Endothelial cell of umbilical vein (primary cell): ENCODE data around the gene LSM5. TPM values are rescaled to one million over a fixed set of nuclear protein-coding genes. Genes with fewer than 3 reads are reported as not detected.
A peak's percentile ranks its signal among the peaks of the same experiment; 100 is the strongest.

Experiments
- BruUV-seq: library from RNA; stranded (reverse); fragments of 400-500 nt; replicated peaks from 2 replicates; lab custom pipeline; 2021; lab: Mats Ljungman, UMichigan
- CTCF ChIA-PET: fragments of 300-600, 350-600 bp; sonication (Branson Sonifier 250); formaldehyde crosslinking; loops from one replicate; lab custom pipeline; 2021; ENCODE audit warnings: antibody characterized with exemption, inconsistent platforms; lab: Charles Lee
- POLR2A ChIA-PET: fragments of 300-600, 350-600 bp; sonication (Branson Sonifier 250); formaldehyde crosslinking; loops from one replicate; lab custom pipeline; 2021; ENCODE audit warnings: antibody characterized with exemption, inconsistent platforms; lab: Charles Lee
- DNase-seq: peaks from one replicate; pipeline ENCODE4 v3.0.0-alpha.2; 2011; ENCODE audit warnings: low read depth, low spot score
- FAIRE-seq: peaks from 2 replicates; lab custom pipeline; 2011; peaks lifted over from hg19 to GRCh38; lab: Jason Lieb, UNC
- H2AFZ ChIP-seq: 2 replicates; pipeline ENCODE4 v1.6.0; 2012; ENCODE audit warnings: low read depth, low read length, control low read depth, inconsistent platforms
- H3K27ac ChIP-seq: 2 replicates; pipeline ENCODE4 v1.5.1; 2011; ENCODE audit warnings: low read depth, mild to moderate bottlenecking, control low read depth, low read length, moderate library complexity; ENCODE audit not compliant: insufficient read depth
- H3K27me3 ChIP-seq, 2 experiments: 2 replicates each; pipeline versions ENCODE4 v1.6.0 to v1.6.1; 2011; ENCODE audit warnings: low read length in 2 of 2, mixed read lengths in 1 of 2; ENCODE audit not compliant: control insufficient read depth in 2 of 2, insufficient read depth in 2 of 2
- H3K36me3 ChIP-seq, 2 experiments: 2 replicates in 1 of 2; 3 replicates in 1 of 2; pipeline ENCODE4 v1.5.1; 2011; ENCODE audit warnings: low read length in 2 of 2, mild to moderate bottlenecking in 1 of 2, moderate library complexity in 1 of 2; ENCODE audit not compliant: control insufficient read depth in 2 of 2, insufficient read depth in 2 of 2; ENCODE audit errors: extremely low read depth in 1 of 2
- H3K4me1 ChIP-seq: 3 replicates; pipeline ENCODE4 v1.5.1; 2011; ENCODE audit warnings: mild to moderate bottlenecking, low read length; ENCODE audit not compliant: control insufficient read depth, insufficient read depth; ENCODE audit errors: extremely low read depth
- H3K4me2 ChIP-seq: 2 replicates; pipeline ENCODE4 v1.6.1; 2011; ENCODE audit warnings: low read length, control low read depth, mixed read lengths; ENCODE audit not compliant: insufficient read depth
- H3K4me3 ChIP-seq, 3 experiments: fragments of 200-600 bp in 1 of 3; sonication (generic), shearing (Covaris generic) in 1 of 3; replicated peaks in 1 of 3; 2 replicates each; pipeline ENCODE4 v1.5.1; 2011 to 2016; ENCODE audit warnings: control low read depth in 3 of 3, low read length in 3 of 3, mild to moderate bottlenecking in 2 of 3, inconsistent platforms in 1 of 3, low read depth in 1 of 3, moderate library complexity in 1 of 3; ENCODE audit not compliant: insufficient read depth in 1 of 3
- H3K79me2 ChIP-seq: 2 replicates; pipeline ENCODE4 v1.6.0; 2012; ENCODE audit warnings: low read length, inconsistent platforms; ENCODE audit not compliant: control insufficient read depth, insufficient read depth
- H3K9ac ChIP-seq: replicated peaks from 2 replicates; pipeline ENCODE3; 2011; ENCODE audit warnings: low read length, control low read depth; ENCODE audit not compliant: insufficient read depth; ENCODE audit errors: extremely low read depth
- H3K9me1 ChIP-seq: replicated peaks from 3 replicates; pipeline ENCODE4 v1.6.0; 2011; ENCODE audit warnings: mild to moderate bottlenecking, low read length; ENCODE audit not compliant: control insufficient read depth, insufficient read depth; ENCODE audit errors: extremely low read depth
- H3K9me3 ChIP-seq: replicated peaks from 2 replicates; pipeline ENCODE4 v1.5.1; 2012; ENCODE audit warnings: low read length, inconsistent platforms; ENCODE audit not compliant: control insufficient read depth, insufficient read depth
- H4K20me1 ChIP-seq: replicated peaks from 2 replicates; pipeline ENCODE3; 2011; ENCODE audit warnings: mild to moderate bottlenecking, low read length; ENCODE audit not compliant: control insufficient read depth, insufficient read depth; ENCODE audit errors: extremely low read depth
- EZH2 ChIP-seq: IDR thresholded peaks from 2 replicates; pipeline ENCODE4 v1.6.1; 2012; ENCODE audit warnings: borderline replicate concordance, low read depth, mild to moderate bottlenecking, moderate library complexity, low read length, inconsistent platforms; ENCODE audit not compliant: severe bottlenecking
- FOS ChIP-seq: IDR thresholded peaks from 2 replicates; pipeline ENCODE4 v1.6.1; 2011; ENCODE audit warnings: mild to moderate bottlenecking, low read length, moderate library complexity, borderline replicate concordance; ENCODE audit not compliant: insufficient read depth
- GATA2 ChIP-seq: IDR thresholded peaks from 2 replicates; pipeline ENCODE4 v1.7.0; 2011; ENCODE audit warnings: low read depth, mild to moderate bottlenecking, moderate library complexity, mixed read lengths, low read length; ENCODE audit not compliant: insufficient read length, insufficient read depth
- JUN ChIP-seq: IDR thresholded peaks from 2 replicates; pipeline ENCODE4 v1.6.1; 2011; ENCODE audit warnings: borderline replicate concordance, low read depth; ENCODE audit not compliant: insufficient read length, insufficient read depth
- MYC ChIP-seq: IDR thresholded peaks from one replicate; pipeline ENCODE4 v1.6.1; 2011; ENCODE audit warnings: mild to moderate bottlenecking, low read depth, low read length
- POLR2A ChIP-seq: IDR thresholded peaks from 2 replicates; pipeline ENCODE4 v1.6.1; 2012; ENCODE audit warnings: low read depth, mild to moderate bottlenecking, control low read depth, low read length
- POLR2AphosphoS5 ChIP-seq: IDR thresholded peaks from 2 replicates; pipeline ENCODE4 v1.6.1; 2012; ENCODE audit warnings: low read depth, mild to moderate bottlenecking, control low read depth, low read length, moderate library complexity; ENCODE audit not compliant: insufficient read depth
- dilution Hi-C: fragments of 300-500 bp; cut with MboI; formaldehyde crosslinking; loops from one replicate; pipeline ENCODE4 v1.15.0; 2019; ENCODE audit warnings: low sequenced_read_pairs; ENCODE audit not compliant: extremely low pct_ligation_motif_present
- intact Hi-C: fragments of 100-400 bp; cut with micrococcal nuclease; formaldehyde crosslinking; loops from one replicate; pipeline ENCODE4 v1.10.0; 2022
- polyA plus RNA-seq, 4 experiments: library from polyadenylated mRNA; depleted of rRNA in 3 of 4; stranded (reverse) in 3 of 4; unstranded in 1 of 4; fragments of >200 nt; gene quantifications; 2 replicates each; pipeline versions ENCODE4 v1.2.1 to v1.2.3, GENCODE V29; 2011 to 2012; ENCODE audit warnings: missing spikeins in 1 of 4
- total RNA-seq: library from RNA; stranded (reverse); gene quantifications from 2 replicates; pipeline ENCODE4 v1.2.3, GENCODE V29; 2021
- TF ChIP-seq, protein P1 (sequence below), 2 donors: IDR thresholded peaks; 1 replicate in 1 of 2; 2 replicates in 1 of 2; pipeline ENCODE4 v1.5.1; 2011; ENCODE audit warnings: low read length in 2 of 2, mild to moderate bottlenecking in 2 of 2, moderate library complexity in 2 of 2, control low read depth in 1 of 2, inconsistent platforms in 1 of 2, low read depth in 1 of 2; ENCODE audit not compliant: insufficient read depth in 1 of 2; ENCODE audit errors: extremely low read depth in 1 of 2
- TF ChIP-seq, protein P2 (sequence below): IDR thresholded peaks from 2 replicates; pipeline ENCODE4 v1.6.1; 2011; ENCODE audit not compliant: insufficient read depth, insufficient read length

Gene LSM5
- total and polyA plus RNA-seq, 2 donors (not counting 3 experiments of a cell fraction or from before 2014, with no cell fraction given): 36.3 to 68.1 TPM

DNA sequence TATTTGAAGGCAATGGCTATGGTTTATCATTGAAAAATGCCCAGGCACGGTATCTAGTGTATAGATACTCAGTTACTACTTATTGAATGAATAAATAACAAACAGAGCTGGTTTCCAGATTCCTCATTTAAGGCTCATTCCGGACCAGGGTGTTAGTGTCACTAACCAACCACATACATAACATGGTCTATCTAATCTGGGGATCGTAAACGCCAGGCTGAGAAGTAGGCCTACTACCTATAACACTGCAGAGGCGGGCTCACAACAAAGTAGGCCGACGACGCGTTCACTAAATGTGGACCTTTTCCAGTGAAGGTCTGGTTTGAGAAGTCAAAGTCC lies 423 bp downstream of the LSM5 start:
- TF ChIP-seq GATA2: no peak
- TF ChIP-seq FOS: no peak
- TF ChIP-seq POLR2AphosphoS5: no peak
- TF ChIP-seq JUN: no peak
- TF ChIP-seq, protein P1, sequence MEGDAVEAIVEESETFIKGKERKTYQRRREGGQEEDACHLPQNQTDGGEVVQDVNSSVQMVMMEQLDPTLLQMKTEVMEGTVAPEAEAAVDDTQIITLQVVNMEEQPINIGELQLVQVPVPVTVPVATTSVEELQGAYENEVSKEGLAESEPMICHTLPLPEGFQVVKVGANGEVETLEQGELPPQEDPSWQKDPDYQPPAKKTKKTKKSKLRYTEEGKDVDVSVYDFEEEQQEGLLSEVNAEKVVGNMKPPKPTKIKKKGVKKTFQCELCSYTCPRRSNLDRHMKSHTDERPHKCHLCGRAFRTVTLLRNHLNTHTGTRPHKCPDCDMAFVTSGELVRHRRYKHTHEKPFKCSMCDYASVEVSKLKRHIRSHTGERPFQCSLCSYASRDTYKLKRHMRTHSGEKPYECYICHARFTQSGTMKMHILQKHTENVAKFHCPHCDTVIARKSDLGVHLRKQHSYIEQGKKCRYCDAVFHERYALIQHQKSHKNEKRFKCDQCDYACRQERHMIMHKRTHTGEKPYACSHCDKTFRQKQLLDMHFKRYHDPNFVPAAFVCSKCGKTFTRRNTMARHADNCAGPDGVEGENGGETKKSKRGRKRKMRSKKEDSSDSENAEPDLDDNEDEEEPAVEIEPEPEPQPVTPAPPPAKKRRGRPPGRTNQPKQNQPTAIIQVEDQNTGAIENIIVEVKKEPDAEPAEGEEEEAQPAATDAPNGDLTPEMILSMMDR (IDR thresholded peaks at IDR 0.05; ENCODE audit: extremely low read depth in 1 of 2, insufficient read depth in 1 of 2, low read depth in 1 of 2, low read length in 2 of 2): no peak
- peak overlapping the region; percentile 34 for H3K27ac ChIP-seq
- FAIRE-seq (no peak), DNase-seq (no peak)
- H3K27me3 ChIP-seq: no peaks in the 10 kb centered on the region
- H3K9me3 ChIP-seq: no peaks in the 10 kb centered on the region
- H3K4me3 ChIP-seq: peak overlapping the region; percentile 19 to 86 (median 73)
- peaks cover 13% of the 10 kb centered on the region for H3K79me2 ChIP-seq
- POLR2A ChIA-PET: no interaction called here
- H3K4me1 ChIP-seq: peaks cover 11% of the 10 kb centered on the region
- H3K9me1 ChIP-seq: no peaks in the 10 kb centered on the region
- peaks cover 0 to 5% of the 10 kb centered on the region in 2 experiments for H3K36me3 ChIP-seq
- CTCF ChIA-PET: interaction anchor here (0.8 to 1.2 kb wide), 5 partner anchors 10 to 619 kb away, joined by 3 to 9 read pairs (median 3); no protein-coding TSS in a partner anchor
- intact Hi-C loops (loop anchor here (1.0 to 10.0 kb wide), 7 partner anchors 98 to 1235 kb away; partner anchors contain the start of genes KBTBD2 and NT5C3A), dilution Hi-C loops (no loop called here)
- H3K9ac ChIP-seq: peak overlapping the region; percentile 57
- H4K20me1 ChIP-seq: no peaks in the 10 kb centered on the region
- H3K4me2 ChIP-seq: peak overlapping the region; percentile 56
- H2AFZ ChIP-seq: peak overlapping the region; percentile 27
- BruUV-seq: TSS peak; percentile 62

DNA sequence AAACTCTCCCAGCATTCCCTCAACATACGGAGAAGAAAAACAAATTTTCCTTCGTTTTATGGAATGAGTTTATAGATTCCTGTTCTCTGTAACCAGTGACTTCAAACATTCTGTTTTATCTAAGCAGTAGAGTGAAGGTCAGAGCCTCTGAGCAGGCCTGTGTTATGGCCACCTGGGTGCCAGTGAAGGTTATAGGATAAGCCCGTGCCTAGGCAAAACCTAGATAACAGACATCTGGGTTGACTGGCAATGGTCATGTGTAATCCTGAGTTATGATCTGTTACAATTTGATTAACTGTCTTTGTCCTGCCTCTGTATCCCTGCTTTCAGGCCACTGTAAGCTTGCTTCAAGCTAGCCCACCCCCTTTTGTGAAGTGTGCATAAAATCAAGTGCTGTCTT lies 8.3 kb downstream of the LSM5 start:
- Histone ChIP-seq H4K20me1 (no peaks in the 10 kb centered on the region), H3K79me2 (no peaks in the 10 kb centered on the region), H3K27me3 (no peaks in the 10 kb centered on the region), H3K27ac (no peak overlapping the region), H3K4me2 (no peak overlapping the region), H3K36me3 (no peaks in the 10 kb centered on the region), H2AFZ (no peak overlapping the region), H3K9me3 (no peaks in the 10 kb centered on the region), H3K4me1 (peaks cover 6% of the 10 kb centered on the region), H3K4me3 (no peak overlapping the region), H3K9ac (no peak overlapping the region), H3K9me1 (no peaks in the 10 kb centered on the region)
- TF ChIP-seq MYC (no peak), FOS (no peak), EZH2 (no peak), POLR2AphosphoS5 (no peak), GATA2 (no peak), JUN (no peak), POLR2A (no peak)
- TF ChIP-seq, protein P1 (IDR thresholded peaks at IDR 0.05; ENCODE audit: extremely low read depth in 1 of 2, insufficient read depth in 1 of 2, low read depth in 1 of 2, low read length in 2 of 2): no peak
- TF ChIP-seq, protein P2, sequence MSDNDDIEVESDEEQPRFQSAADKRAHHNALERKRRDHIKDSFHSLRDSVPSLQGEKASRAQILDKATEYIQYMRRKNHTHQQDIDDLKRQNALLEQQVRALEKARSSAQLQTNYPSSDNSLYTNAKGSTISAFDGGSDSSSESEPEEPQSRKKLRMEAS: no peak
- ChIA-PET POLR2A (no interaction called here), CTCF (no interaction called here)
- DNase-seq (no peak), FAIRE-seq (no peak)
- intact Hi-C loops (no loop called here), dilution Hi-C loops (no loop called here)
- BruUV-seq: no TSS peak
